ENCODE results near the gene PFN1.

PFN1 gene

DNA sequence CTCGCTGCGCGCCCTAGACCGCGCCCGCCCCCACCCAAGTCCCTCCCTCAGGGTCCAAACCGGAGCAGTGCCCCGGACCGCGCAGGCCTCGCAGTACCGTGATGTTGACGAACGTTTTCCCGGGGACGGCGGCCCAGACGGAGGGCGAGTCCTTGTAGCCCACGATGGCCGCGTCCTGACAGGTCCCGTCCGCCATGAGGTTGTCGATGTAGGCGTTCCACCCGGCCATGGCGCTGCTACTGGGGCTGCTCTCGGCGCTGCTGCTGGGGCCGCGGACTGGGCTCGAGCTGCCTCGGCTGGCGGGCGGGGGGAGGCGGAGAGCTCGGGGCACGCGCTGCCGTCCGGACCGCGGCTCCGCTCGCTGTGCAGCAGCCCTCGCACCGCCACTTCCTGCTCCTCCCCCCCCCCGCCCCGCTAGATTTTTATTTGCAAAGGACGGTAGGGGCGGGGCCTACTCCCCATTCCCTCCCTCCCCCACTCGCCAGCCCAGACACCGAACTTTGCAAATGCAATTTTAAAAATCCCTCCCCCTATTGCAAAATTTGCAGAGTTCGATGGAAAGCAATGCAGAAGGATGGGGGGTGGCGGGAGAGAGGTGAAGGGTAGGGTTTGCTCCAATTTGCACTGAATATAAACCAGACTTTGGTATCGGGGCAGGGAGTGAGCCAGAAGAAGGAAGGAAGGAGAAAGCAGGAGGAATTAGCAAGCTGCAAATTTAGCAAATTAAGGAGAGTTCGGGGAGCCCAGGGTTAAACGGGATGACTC is at the start of gene PFN1:
TSS of gene PFN1 (minus strand) at position 365 of the 765 bp plus-strand sequence. CDS start at position 229, 136 bp downstream.
- peak; percentile 90 for DNase-seq

- DNase-seq = peak; percentile 93
Observed at GRCh38 chr17:4997302-4998026, 49.1 kb upstream of the PFN1 start, which contains the start of the genes INCA1 and KIF1C. INCA1 (minus strand) TSS chr17:4997522; CDS start chr17:4994437, 3,085 bp downstream. KIF1C (plus strand) TSS chr17:4997950; CDS start chr17:5000247, 2,297 bp downstream.

DNA sequence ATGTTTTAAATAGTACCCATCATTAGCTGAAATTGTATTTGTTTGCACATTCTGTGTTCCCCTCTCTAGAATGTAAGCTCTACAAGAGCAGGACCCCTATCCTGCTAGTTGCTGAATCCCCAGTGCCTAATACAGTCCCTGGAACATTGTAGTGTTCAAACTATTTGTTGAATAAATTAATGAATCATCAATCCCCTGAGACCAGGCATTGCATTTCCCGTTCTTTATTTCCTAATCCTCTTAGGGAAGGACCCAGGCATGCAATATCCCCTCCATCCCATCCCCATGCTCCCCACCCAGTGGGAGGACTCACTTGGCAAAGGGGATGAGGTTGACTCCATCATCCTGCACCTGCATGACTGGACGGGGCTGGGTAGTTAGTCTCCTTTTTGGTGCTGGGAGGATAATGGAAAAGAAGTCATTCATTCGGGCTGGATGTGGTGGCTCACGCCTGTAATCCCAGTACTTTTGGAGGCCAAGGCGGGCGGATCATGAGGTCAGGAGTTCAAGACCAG is 45.8 kb upstream of the PFN1 start:
- DNase-seq = no peak

- DNase-seq = no peak
Observed at GRCh38 chr17:4987767-4988567, 39.6 kb upstream of the PFN1 start.

GRCh38 chr17:4986951-4987766 is 38.8 kb upstream of the PFN1 start, which contains the start of gene CAMTA2:
CAMTA2 (minus strand) TSS chr17:4987675; CDS start chr17:4986222, 1,453 bp downstream.
- peak; percentile 95 for DNase-seq

GRCh38 chr17:4986403-4986802 is 38.1 kb upstream of the PFN1 start:
- DNase-seq = no peak

DNA sequence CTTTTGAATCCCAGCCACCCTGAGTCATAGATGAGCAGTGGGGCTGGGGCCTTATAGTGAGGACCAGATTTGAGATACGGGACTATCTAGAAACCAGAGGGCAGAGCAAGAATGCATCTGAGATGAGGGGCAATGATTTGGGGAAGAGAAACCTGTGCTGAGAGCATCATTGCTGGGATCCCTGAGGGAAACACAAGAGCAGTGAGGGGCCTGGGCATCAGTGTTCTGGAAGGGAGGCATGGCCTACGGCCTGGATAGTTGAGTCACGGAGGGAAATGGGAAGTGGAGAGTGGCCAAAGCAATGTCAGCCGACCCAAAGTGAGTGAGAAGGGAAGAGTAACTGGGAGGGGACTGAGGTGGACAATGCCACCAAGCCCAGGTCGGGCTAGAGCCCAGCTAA is 34.0 kb upstream of the PFN1 start:
- DNase-seq = no peak

- DNase-seq = no peak
Observed at GRCh38 chr17:4980644-4981216, 32.4 kb upstream of the PFN1 start.

GRCh38 chr17:4978726-4979125 is 30.4 kb upstream of the PFN1 start:
- no peak for DNase-seq

- no peak for DNase-seq
Observed at GRCh38 chr17:4974115-4974670, 25.9 kb upstream of the PFN1 start.

DNA sequence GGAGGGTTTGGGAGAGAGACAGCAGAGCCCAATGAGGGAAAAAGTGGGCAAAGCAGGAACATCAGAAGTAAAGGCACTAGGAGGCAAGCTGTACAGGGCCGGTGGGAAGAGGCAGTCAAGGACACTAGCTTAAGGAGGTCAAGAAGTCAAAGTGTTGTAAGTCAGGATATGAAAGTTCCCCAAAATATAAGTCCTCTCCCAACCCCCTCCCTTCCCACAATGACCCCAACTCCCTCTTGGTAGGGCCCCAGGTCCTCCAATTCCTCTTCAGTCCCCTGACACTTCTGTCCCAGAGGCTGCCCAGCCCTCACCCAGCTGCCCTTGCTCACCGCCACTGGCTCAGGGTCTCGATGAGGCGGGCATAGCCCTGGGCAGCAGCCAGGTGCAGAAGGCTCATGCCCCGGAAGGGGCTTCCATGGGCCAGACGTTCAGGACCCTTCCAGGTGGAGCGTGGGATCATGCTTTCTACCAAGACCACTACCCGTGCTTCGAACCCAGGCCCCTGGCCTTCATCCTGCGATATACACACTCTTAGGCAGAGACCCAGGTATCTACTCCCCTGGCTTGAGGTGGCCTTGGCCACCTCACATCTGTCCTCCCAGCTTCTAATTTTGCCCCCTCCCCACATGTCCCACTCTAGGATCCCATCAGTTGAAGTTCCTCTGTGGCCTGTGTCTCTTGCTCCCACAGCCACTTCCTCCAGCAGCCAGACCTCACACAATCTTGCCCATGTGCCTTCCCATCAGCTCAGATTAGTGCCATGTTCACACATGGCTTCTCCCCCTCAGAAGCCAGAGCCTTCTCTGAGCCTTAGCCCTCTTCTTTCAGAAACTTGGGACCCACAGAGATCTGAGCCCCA is 25.2 kb upstream of the PFN1 start:
- no peak for DNase-seq

- DNase-seq = no peak
Observed at GRCh38 chr17:4972752-4973151, 24.4 kb upstream of the PFN1 start.

DNA sequence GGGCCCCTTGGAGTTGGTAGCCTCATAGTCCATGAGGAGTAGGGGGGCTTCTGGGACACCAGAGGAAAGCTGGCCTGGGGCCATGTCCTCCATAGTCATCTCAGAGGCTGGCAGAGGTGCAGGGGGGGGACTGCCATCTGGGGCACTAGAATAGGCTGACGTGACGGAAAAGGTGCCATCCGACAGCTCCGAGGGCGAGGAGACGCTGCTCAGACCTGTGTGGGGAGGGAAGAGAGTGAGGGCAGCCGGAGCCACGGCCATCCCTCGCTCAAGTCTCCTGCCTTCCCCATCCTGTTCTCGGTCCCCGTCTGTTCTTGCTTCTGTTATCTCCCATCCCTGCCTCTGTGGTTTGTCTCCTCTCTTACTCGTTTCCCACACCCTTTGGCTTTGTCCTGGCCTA is 24.0 kb upstream of the PFN1 start:
- DNase-seq = no peak

DNA sequence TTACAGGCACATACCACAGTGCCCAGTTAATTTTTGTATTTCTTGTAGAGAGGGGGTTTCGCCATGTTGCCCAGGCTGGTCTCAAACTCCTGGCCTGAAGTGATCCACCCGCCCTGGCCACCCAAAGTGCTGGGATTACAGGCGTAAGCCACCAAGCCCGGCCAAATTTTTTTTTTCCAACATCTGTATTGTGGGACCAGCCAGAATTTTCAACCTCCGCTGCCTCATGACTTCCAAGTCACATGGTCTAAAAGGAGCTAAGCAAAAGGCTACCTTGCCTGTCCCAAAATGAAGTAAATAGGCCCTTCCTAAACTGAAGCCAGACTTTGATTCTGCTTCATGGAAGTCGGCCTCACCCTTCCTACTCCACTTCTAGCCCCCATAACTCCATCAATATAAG is 23.5 kb upstream of the PFN1 start:
- no peak for DNase-seq

GRCh38 chr17:4970273-4970672 is 21.9 kb upstream of the PFN1 start:
- DNase-seq = no peak

GRCh38 chr17:4969551-4970173 is 21.3 kb upstream of the PFN1 start:
- DNase-seq = peak; percentile 76

- peak; percentile 84 for DNase-seq
Observed at GRCh38 chr17:4969047-4969550, 20.8 kb upstream of the PFN1 start.

GRCh38 chr17:4968486-4969046 is 20.2 kb upstream of the PFN1 start:
- peak; percentile 79 for DNase-seq

Measured in activated CD8-positive, alpha-beta memory T cell treated with anti-CD3 and anti-CD28 coated beads, Interleukin-2, amount 50 U/mL, for 48 hours (primary cell).